GM12864 (cell line): ENCODE measurements around the gene ANTXR2.

Experiments
- DNase-seq: peaks from one replicate; pipeline ENCODE4 v3.0.0-alpha.2; 2011; ENCODE audit warnings: low read depth
- H3K4me3 ChIP-seq: 2 replicates; pipeline ENCODE4 v1.5.1; 2011; ENCODE audit warnings: mild to moderate bottlenecking, low read depth, low read length, control low read depth
- TF ChIP-seq, protein P1 (sequence below): IDR thresholded peaks from 2 replicates; pipeline ENCODE4 v1.5.1; 2011; ENCODE audit warnings: low read depth, mild to moderate bottlenecking, moderate library complexity, low read length, control low read depth, inconsistent platforms; ENCODE audit errors: missing control alignments

The ANTXR2 gene

DNA sequence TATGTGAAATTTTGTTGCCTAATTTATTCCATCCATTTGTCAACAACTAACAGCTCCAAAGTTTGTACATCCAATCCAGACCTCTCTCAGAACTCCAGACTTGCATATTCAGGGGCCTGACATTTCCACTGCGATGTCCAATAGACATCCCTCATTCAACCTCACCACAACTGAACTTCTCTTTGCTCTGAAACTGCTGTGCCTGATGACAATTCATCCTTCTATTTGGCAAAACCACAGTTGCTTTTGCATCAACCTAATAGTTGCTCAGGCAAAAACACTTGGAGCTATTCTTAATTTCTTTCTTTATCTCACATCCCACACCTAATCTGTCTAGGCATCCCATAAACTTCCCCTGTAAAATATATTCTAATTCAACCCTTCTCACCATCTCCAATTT, 56.5 kb downstream of the ANTXR2 start:
- H3K4me3 ChIP-seq: no peak overlapping the region
- TF ChIP-seq, protein P1, sequence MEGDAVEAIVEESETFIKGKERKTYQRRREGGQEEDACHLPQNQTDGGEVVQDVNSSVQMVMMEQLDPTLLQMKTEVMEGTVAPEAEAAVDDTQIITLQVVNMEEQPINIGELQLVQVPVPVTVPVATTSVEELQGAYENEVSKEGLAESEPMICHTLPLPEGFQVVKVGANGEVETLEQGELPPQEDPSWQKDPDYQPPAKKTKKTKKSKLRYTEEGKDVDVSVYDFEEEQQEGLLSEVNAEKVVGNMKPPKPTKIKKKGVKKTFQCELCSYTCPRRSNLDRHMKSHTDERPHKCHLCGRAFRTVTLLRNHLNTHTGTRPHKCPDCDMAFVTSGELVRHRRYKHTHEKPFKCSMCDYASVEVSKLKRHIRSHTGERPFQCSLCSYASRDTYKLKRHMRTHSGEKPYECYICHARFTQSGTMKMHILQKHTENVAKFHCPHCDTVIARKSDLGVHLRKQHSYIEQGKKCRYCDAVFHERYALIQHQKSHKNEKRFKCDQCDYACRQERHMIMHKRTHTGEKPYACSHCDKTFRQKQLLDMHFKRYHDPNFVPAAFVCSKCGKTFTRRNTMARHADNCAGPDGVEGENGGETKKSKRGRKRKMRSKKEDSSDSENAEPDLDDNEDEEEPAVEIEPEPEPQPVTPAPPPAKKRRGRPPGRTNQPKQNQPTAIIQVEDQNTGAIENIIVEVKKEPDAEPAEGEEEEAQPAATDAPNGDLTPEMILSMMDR: no peak
- no peak for DNase-seq

- DNase-seq: no peak
- TF ChIP-seq, protein P1: no peak
- H3K4me3 ChIP-seq: no peak overlapping the region
These were observed 57.4 kb downstream of the ANTXR2 start for GRCh38 chr4:80015407-80016189.

DNA sequence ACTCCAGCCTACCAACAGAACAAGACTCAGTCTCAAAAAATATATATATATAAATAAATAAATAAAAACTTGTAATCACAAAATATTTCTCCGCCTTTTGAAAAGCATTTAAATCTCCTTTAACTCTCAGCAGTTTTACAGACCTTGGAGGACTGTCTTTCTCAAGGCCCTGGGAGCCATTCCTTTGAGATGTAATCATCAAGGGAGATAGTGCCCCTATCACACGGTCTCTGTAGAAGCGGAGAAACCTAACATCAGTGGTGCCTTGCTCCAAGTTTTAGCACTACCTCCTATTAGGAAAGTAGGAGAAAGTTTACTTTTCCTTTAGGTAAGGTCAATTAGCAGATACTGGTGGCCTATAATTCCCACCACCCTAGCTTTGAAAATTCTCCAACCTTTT, 58.5 kb downstream of the ANTXR2 start:
- no peak overlapping the region for H3K4me3 ChIP-seq
- TF ChIP-seq, protein P1: no peak
- no peak for DNase-seq

DNA sequence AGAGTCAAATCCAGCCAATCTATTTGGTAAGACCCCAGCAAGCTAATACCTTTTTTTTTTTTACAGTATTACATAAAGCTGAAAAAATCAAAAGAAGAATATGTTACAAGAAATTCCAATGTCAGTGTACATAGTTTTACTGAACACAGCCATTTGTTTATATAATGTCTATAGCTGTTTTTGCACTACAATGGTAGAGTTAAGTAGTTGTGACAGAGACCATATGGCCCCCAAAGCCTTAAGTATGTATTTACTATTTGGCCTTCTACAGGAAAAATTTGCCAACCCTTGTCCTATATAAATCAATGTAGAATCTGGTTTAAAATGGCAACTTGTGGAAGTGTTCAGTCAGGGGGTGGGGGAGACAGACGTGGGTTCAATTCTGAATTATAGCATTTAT, 60.7 kb downstream of the ANTXR2 start:
- no peak overlapping the region for H3K4me3 ChIP-seq
- no peak for DNase-seq
- TF ChIP-seq, protein P1: no peak

DNA sequence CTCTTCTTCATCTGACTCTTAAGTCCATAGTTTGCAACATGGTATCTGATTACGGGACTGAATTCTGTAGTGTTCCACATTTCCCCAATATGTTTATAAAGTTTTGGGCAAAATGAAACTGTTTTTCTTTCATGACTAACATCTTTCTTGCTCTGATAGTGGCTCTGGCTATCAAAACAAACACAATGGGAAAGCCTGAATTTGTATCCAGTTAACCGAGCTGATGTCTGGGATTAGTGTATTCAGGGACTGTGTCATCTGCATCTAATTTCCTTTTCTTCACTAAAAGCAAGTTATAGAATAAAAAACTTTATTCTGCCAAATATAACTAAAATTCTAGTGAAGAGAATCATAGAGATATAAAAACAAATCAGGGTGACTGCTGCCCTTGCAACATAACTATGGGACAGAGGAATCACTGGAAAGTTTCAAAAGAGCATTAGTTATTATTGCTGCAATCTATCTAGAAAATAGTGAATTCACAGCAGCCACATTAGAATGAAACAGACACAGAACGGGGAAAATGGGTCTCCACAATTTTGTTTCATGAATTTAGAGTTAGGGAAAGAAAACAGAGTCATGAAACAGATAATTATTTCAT, 61.3 kb downstream of the ANTXR2 start:
- no peak for DNase-seq
- TF ChIP-seq, protein P1: no peak
- no peak overlapping the region for H3K4me3 ChIP-seq

DNA sequence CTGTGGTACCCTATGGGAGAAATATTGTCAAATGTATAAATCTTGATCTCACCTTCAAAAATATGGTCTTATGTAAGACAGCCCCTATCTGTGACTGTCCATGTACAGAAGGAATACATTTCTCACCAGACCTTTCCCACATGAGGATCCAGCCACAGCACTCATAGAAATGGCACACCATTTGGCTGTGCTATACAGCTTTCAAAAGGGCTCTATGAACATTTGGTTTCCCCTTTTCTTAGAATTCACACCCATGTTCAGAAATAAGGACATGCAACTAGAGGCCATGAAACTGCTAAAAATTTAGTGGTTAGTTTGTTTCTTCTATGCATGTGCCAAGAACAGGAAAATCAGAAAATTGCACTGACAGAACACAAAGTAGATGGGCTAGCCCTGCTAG, 62.7 kb downstream of the ANTXR2 start:
- TF ChIP-seq, protein P1: no peak
- no peak overlapping the region for H3K4me3 ChIP-seq
- no peak for DNase-seq

- H3K4me3 ChIP-seq: no peak overlapping the region
- TF ChIP-seq, protein P1: no peak
- no peak for DNase-seq
These were observed 63.2 kb downstream of the ANTXR2 start for GRCh38 chr4:80009806-80010205.
